Measurements from ENCODE around the gene RASGRF1.

The RASGRF1 gene

DNA sequence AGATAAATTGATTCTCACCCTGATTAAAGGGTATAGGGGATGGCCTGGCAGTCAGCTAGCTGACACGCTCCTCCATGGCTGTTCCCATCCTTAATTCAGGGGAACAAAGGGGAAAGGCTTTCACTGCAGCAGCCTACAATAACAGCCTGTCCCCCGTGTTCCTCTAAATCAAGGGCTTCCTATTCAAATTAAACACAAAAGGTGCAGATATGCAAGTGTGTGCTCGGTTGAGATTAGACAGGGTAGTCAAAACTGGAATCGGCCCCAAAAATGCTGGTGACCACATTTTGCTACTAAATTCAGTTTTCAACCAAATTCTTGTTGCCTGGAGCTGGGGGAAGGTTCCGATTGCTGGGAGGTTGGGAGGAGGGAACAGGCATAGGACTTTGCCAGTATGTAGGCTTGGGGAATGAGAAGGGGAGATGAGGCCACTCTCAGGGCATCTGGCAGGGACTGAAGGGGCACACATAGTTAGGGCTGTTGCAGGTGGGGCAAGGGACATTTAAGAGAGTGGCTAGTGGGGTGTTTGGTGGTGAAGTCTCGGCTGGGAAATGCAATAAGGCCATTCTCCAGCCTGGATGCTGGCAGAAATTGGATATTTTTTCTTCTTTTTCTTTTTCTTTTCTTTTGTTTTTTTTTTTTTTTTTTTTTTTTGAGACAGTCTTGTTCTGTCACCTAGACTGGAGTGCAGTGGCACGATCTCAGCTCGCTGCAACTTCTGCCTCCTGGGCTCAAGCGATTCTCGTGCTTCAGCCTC, 112.8 kb downstream of the RASGRF1 start:
- no peaks in the 10 kb centered on the region for H3K36me3 ChIP-seq (replicated peaks; ENCODE audit: insufficient read depth, low read length)
- H2AFZ ChIP-seq (ENCODE audit: low read length), result peak overlapping the region; percentile 71
- H3K79me2 ChIP-seq (ENCODE audit: low read length), result no peaks in the 10 kb centered on the region
- no peaks in the 10 kb centered on the region for H4K20me1 ChIP-seq (ENCODE audit: insufficient read depth, low read length)
- DNase-seq, result no peak
- H3F3A ChIP-seq (ENCODE audit: insufficient read depth, low read length), result no peaks in the 10 kb centered on the region
- peaks cover 14% of the 10 kb centered on the region for H3K4me1 ChIP-seq (ENCODE audit: low read length)
- H3K9me2 ChIP-seq (replicated peaks; ENCODE audit: insufficient read depth, low read length), result no peaks in the 10 kb centered on the region
- H3K9me3 ChIP-seq (replicated peaks; ENCODE audit: insufficient read depth, low read length), result no peaks in the 10 kb centered on the region
- TF ChIP-seq EZH2phosphoT487 (IDR thresholded peaks at IDR 0.05; ENCODE audit: low read length) (no peak), EZH2 (optimal IDR thresholded peaks at IDR 0.05; ENCODE audit: low read depth, low read length) (no peak)
- TF ChIP-seq, protein P1, sequence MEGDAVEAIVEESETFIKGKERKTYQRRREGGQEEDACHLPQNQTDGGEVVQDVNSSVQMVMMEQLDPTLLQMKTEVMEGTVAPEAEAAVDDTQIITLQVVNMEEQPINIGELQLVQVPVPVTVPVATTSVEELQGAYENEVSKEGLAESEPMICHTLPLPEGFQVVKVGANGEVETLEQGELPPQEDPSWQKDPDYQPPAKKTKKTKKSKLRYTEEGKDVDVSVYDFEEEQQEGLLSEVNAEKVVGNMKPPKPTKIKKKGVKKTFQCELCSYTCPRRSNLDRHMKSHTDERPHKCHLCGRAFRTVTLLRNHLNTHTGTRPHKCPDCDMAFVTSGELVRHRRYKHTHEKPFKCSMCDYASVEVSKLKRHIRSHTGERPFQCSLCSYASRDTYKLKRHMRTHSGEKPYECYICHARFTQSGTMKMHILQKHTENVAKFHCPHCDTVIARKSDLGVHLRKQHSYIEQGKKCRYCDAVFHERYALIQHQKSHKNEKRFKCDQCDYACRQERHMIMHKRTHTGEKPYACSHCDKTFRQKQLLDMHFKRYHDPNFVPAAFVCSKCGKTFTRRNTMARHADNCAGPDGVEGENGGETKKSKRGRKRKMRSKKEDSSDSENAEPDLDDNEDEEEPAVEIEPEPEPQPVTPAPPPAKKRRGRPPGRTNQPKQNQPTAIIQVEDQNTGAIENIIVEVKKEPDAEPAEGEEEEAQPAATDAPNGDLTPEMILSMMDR (IDR thresholded peaks at IDR 0.05; ENCODE audit: low read length), result no peak
- no peak overlapping the region for H3K4me3 ChIP-seq (ENCODE audit: low read length)
- H3K27ac ChIP-seq (ENCODE audit: low read length), result peak overlapping the region; percentile 19; the same call in 1 of the 2 replicates
- H3K27me3 ChIP-seq (replicated peaks; ENCODE audit: insufficient read depth, low read length), result no peaks in the 10 kb centered on the region
- H3K4me2 ChIP-seq (ENCODE audit: low read depth, low read length), result peak overlapping the region; percentile 49
- H3K9ac ChIP-seq (ENCODE audit: low read length), result no peak overlapping the region

DNA sequence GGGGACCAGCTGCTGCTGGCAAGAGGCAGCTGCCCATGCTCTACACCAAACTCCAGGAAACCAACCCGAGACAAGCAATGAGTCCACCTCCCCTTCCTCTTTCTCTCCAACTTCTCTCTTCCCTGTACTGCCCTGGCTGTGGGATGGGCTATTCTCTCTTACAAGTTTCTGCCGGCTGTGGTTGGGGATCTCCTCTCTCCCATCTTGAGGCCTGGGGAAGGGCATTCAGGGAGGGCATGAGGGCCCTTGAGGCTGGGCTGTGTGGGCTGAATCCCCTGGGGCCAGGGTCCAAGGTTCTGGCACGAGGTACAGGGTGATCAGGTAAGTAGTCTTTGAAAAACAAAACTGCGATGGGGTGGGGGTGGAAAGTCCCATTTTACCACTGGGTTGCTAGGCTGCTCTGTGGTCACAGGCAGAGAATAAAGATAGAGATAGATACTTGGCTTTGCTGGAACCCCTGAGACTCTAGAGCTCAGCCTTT, 113.4 kb downstream of the RASGRF1 start:
- H2AFZ ChIP-seq (ENCODE audit: low read length), result peak overlapping the region; percentile 71
- peak; percentile 60 for DNase-seq
- no peaks in the 10 kb centered on the region for H3K9me2 ChIP-seq (replicated peaks; ENCODE audit: insufficient read depth, low read length)
- H3K27me3 ChIP-seq (replicated peaks; ENCODE audit: insufficient read depth, low read length), result no peaks in the 10 kb centered on the region
- H3K79me2 ChIP-seq (ENCODE audit: low read length), result no peaks in the 10 kb centered on the region
- no peaks in the 10 kb centered on the region for H3F3A ChIP-seq (ENCODE audit: insufficient read depth, low read length)
- H3K4me2 ChIP-seq (ENCODE audit: low read depth, low read length), result peak overlapping the region; percentile 49
- no peaks in the 10 kb centered on the region for H4K20me1 ChIP-seq (ENCODE audit: insufficient read depth, low read length)
- H3K9ac ChIP-seq (ENCODE audit: low read length), result no peak overlapping the region
- H3K36me3 ChIP-seq (replicated peaks; ENCODE audit: insufficient read depth, low read length), result no peaks in the 10 kb centered on the region
- no peak for TF ChIP-seq EZH2 (optimal IDR thresholded peaks at IDR 0.05; ENCODE audit: low read depth, low read length)
- TF ChIP-seq EZH2phosphoT487 (IDR thresholded peaks at IDR 0.05; ENCODE audit: low read length), result no peak
- no peaks in the 10 kb centered on the region for H3K9me3 ChIP-seq (replicated peaks; ENCODE audit: insufficient read depth, low read length)
- H3K4me1 ChIP-seq (ENCODE audit: low read length), result peaks cover 14% of the 10 kb centered on the region
- H3K4me3 ChIP-seq (ENCODE audit: low read length), result no peak overlapping the region
- H3K27ac ChIP-seq (ENCODE audit: low read length), result peak overlapping the region; percentile 19; the same call in 1 of the 2 replicates

DNA sequence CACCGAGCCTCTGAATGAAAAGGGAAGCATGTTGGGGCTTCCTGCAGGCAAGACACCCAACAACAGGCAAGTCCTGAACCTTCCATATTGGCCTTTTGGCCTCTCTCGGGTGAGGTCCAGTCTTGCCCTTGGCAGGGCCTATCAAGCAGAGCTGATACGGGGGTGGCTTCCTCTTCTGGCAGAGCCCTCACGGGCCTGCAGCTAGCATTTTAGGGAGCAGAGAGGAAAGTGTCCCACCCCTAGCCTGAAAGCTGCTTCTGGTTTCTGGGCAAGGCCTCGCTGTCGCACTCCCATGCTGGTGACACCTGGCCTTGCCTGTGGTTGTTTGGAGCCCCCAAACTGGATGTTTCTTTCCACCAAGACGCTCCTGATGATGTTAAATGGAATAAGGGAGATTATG, 113.9 kb downstream of the RASGRF1 start:
- Histone ChIP-seq H3K36me3 (replicated peaks; ENCODE audit: insufficient read depth, low read length) (no peaks in the 10 kb centered on the region), H3F3A (ENCODE audit: insufficient read depth, low read length) (no peaks in the 10 kb centered on the region), H3K4me1 (ENCODE audit: low read length) (peaks cover 14% of the 10 kb centered on the region), H3K9ac (ENCODE audit: low read length) (no peak overlapping the region), H2AFZ (ENCODE audit: low read length) (peak overlapping the region; percentile 71; the same call in 1 of the 2 replicates), H3K9me2 (replicated peaks; ENCODE audit: insufficient read depth, low read length) (no peaks in the 10 kb centered on the region), H4K20me1 (ENCODE audit: insufficient read depth, low read length) (no peaks in the 10 kb centered on the region), H3K4me2 (ENCODE audit: low read depth, low read length) (peak overlapping the region; percentile 49; the same call in 1 of the 2 replicates), H3K27me3 (replicated peaks; ENCODE audit: insufficient read depth, low read length) (no peaks in the 10 kb centered on the region), H3K4me3 (ENCODE audit: low read length) (no peak overlapping the region), H3K9me3 (replicated peaks; ENCODE audit: insufficient read depth, low read length) (no peaks in the 10 kb centered on the region), H3K79me2 (ENCODE audit: low read length) (no peaks in the 10 kb centered on the region), H3K27ac (ENCODE audit: low read length) (peak overlapping the region; percentile 19; the same call in 1 of the 2 replicates)
- no peak for DNase-seq
- TF ChIP-seq EZH2phosphoT487 (IDR thresholded peaks at IDR 0.05; ENCODE audit: low read length) (no peak), EZH2 (optimal IDR thresholded peaks at IDR 0.05; ENCODE audit: low read depth, low read length) (no peak)
- TF ChIP-seq, protein P1 (IDR thresholded peaks at IDR 0.05; ENCODE audit: low read length), result no peak

All from MM.1S (cell line).